Stimulated activated CD8-positive, alpha-beta memory T cell treated with anti-CD3 and anti-CD28 coated beads, Interleukin-15, amount 100 ng/mL, for 24 hours (primary cell): ENCODE results near the gene GINS3.
A peak's percentile ranks its signal among the peaks of the same experiment; 100 is the strongest.

Experiments used
- DNase-seq: peaks from one replicate; pipeline ENCODE4 v3.0.0-alpha.2; 2020; ENCODE audit warnings: low read depth

GINS3 gene

GRCh38 chr16:58392215-58393137 lies at the start of gene GINS3:
TSS of gene GINS3 (plus strand) at chr16:58392471. CDS start at chr16:58392602, 131 bp downstream.
- DNase-seq = peak; percentile 62

GRCh38 chr16:58343562-58343961 lies 48.7 kb upstream of the GINS3 start:
- no peak for DNase-seq

- DNase-seq = no peak
These were observed 46.5 kb upstream of the GINS3 start for GRCh38 chr16:58345574-58346354.

- no peak for DNase-seq
These were observed 45.4 kb upstream of the GINS3 start for GRCh38 chr16:58346831-58347371.

GRCh38 chr16:58348986-58349385 lies 43.3 kb upstream of the GINS3 start:
- DNase-seq = no peak

GRCh38 chr16:58352690-58353089 lies 39.6 kb upstream of the GINS3 start:
- no peak for DNase-seq

- no peak for DNase-seq
These were observed 32.1 kb upstream of the GINS3 start for GRCh38 chr16:58360041-58360634.

GRCh38 chr16:58361726-58362125 lies 30.5 kb upstream of the GINS3 start:
- no peak for DNase-seq

- DNase-seq = no peak
These were observed 28.4 kb upstream of the GINS3 start for GRCh38 chr16:58363746-58364393.

GRCh38 chr16:58365623-58366022 lies 26.6 kb upstream of the GINS3 start:
- no peak for DNase-seq

GRCh38 chr16:58366247-58367031 lies 25.8 kb upstream of the GINS3 start:
- DNase-seq = no peak

GRCh38 chr16:58367252-58367651 lies 25.0 kb upstream of the GINS3 start:
- DNase-seq = no peak

- DNase-seq = no peak
These were observed 20.4 kb upstream of the GINS3 start for GRCh38 chr16:58371841-58372240.

- no peak for DNase-seq
These were observed 16.9 kb upstream of the GINS3 start for GRCh38 chr16:58375386-58375785.

GRCh38 chr16:58377932-58378331 lies 14.3 kb upstream of the GINS3 start:
- no peak for DNase-seq

- DNase-seq = no peak
These were observed 13.9 kb upstream of the GINS3 start for GRCh38 chr16:58378401-58378800.

- DNase-seq = no peak
These were observed 12.5 kb upstream of the GINS3 start for GRCh38 chr16:58379736-58380135.

- no peak for DNase-seq
These were observed 10.6 kb upstream of the GINS3 start for GRCh38 chr16:58381661-58382060.

GRCh38 chr16:58384437-58385055 lies 7.7 kb upstream of the GINS3 start:
- no peak for DNase-seq

GRCh38 chr16:58385218-58385773 lies 7.0 kb upstream of the GINS3 start:
- DNase-seq = no peak
